Tibial nerve (tissue), 4 donors: ENCODE measurements around the gene LACTBL1.

Experiments
- EP300 ChIP-seq, 2 donors: sonication (generic); formaldehyde crosslinking; IDR thresholded peaks; one replicate each; pipeline ENCODE4 v1.6.1; 2017; ENCODE audit warnings: antibody characterized with exemption in 2 of 2, mild to moderate bottlenecking in 1 of 2
- POLR2A ChIP-seq, 2 donors: fragments of 450-650 bp; IDR thresholded peaks; one replicate each; pipeline ENCODE4 v1.6.1; 2017; ENCODE audit warnings: antibody characterized with exemption in 2 of 2, mild to moderate bottlenecking in 2 of 2, moderate library complexity in 2 of 2
- TF ChIP-seq, protein P1 (sequence below), 5 experiments: fragments of 200-600 bp in 3 of 5; fragments of 450-650 bp in 2 of 5; sonication (generic) in 3 of 5; IDR thresholded peaks; one replicate each; pipeline ENCODE4 v1.5.1; 2016 to 2019; ENCODE audit warnings: antibody characterized with exemption in 5 of 5, mild to moderate bottlenecking in 3 of 5, moderate library complexity in 2 of 5

DNA sequence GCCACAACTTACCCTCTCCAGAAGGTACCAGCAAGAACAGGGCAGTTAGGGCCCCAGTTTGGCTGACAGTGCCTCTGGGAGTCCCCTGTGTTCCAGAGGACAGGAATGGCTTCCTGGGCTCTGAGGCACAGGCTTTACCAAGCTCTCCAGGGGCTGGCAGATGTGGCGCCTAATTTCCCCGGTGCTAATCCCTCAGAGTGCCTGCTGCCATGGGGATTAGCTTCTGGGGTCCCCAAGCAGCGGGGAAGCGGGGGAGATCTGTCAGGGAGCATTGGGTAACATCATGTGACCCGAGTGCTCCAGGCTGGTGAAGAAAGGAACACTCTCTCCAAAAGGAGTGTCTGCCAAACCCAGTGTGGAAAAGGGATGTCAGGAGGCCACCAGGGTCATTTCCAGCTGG, at the start of gene LACTBL1:
- TF ChIP-seq, protein P1, sequence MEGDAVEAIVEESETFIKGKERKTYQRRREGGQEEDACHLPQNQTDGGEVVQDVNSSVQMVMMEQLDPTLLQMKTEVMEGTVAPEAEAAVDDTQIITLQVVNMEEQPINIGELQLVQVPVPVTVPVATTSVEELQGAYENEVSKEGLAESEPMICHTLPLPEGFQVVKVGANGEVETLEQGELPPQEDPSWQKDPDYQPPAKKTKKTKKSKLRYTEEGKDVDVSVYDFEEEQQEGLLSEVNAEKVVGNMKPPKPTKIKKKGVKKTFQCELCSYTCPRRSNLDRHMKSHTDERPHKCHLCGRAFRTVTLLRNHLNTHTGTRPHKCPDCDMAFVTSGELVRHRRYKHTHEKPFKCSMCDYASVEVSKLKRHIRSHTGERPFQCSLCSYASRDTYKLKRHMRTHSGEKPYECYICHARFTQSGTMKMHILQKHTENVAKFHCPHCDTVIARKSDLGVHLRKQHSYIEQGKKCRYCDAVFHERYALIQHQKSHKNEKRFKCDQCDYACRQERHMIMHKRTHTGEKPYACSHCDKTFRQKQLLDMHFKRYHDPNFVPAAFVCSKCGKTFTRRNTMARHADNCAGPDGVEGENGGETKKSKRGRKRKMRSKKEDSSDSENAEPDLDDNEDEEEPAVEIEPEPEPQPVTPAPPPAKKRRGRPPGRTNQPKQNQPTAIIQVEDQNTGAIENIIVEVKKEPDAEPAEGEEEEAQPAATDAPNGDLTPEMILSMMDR (IDR thresholded peaks at IDR 0.05): no peak
- TF ChIP-seq EP300 (IDR thresholded peaks at IDR 0.05) (no peak), POLR2A (IDR thresholded peaks at IDR 0.05) (no peak)
